Panc1 (cell line): Measurements from ENCODE around the gene MYEOV. TPM values are rescaled to one million over a fixed set of nuclear protein-coding genes. Genes with fewer than 3 reads are reported as not detected.
A peak's percentile ranks its signal among the peaks of the same experiment; 100 is the strongest.

Experiments
- ATAC-seq: fragments of 200-7000 bp; cut with Tn5 transposase; 2 replicates; pipeline ENCODE4 v1.9.1; 2020; ENCODE audit warnings: mild to moderate bottlenecking, moderate library complexity
- BruUV-seq: library from RNA; stranded (reverse); fragments of 400-500 nt; replicated peaks from 2 replicates; lab custom pipeline; 2021; lab: Mats Ljungman, UMichigan
- CTCF ChIA-PET: fragments of 300-600 bp; sonication (Branson Sonifier 250); formaldehyde crosslinking; loops from one replicate; lab custom pipeline; 2022; ENCODE audit warnings: antibody characterized with exemption; lab: Charles Lee
- POLR2A ChIA-PET: fragments of 300-600 bp; sonication (Branson Sonifier 250); formaldehyde crosslinking; loops from one replicate; lab custom pipeline; 2022; ENCODE audit warnings: antibody characterized with exemption; lab: Charles Lee
- DNase-seq: peaks from one replicate; pipeline ENCODE4 v3.0.0-alpha.2; 2010; ENCODE audit warnings: low read depth, low spot score
- H3K27ac ChIP-seq: 2 replicates; pipeline ENCODE4 v1.5.1; 2011; ENCODE audit warnings: mild to moderate bottlenecking, low read length, inconsistent platforms
- H3K27me3 ChIP-seq: fragments of 200-500 bp; sonication (Bioruptor generic); 2 replicates; pipeline ENCODE4 v1.6.0; 2014; ENCODE audit warnings: low read length, inconsistent platforms; ENCODE audit not compliant: control insufficient read depth, insufficient read depth
- H3K36me3 ChIP-seq: fragments of 200-500 bp; sonication (Bioruptor generic); 2 replicates; pipeline ENCODE4 v1.5.1; 2014; ENCODE audit warnings: inconsistent platforms, mild to moderate bottlenecking, low read length, moderate library complexity; ENCODE audit not compliant: control insufficient read depth, insufficient read depth
- H3K4me1 ChIP-seq: 2 replicates; pipeline ENCODE4 v1.5.1; 2011; ENCODE audit warnings: inconsistent platforms, mild to moderate bottlenecking, low read length, moderate library complexity; ENCODE audit not compliant: control insufficient read depth, insufficient read depth
- H3K4me3 ChIP-seq, 2 experiments: 2 replicates each; pipeline ENCODE4 v1.5.1; 2011 to 2012; ENCODE audit warnings: low read depth in 2 of 2, low read length in 2 of 2, mild to moderate bottlenecking in 2 of 2, inconsistent platforms in 1 of 2, moderate library complexity in 1 of 2
- H3K9me3 ChIP-seq: fragments of 200-500 bp; sonication (Bioruptor generic); 2 replicates; pipeline ENCODE4 v1.5.1; 2014; ENCODE audit warnings: low read depth, mild to moderate bottlenecking, inconsistent platforms, low read length, moderate library complexity; ENCODE audit not compliant: control insufficient read depth, insufficient read depth
- CTCF ChIP-seq: fragments of 450-650 bp; IDR thresholded peaks from 2 replicates; pipeline ENCODE4 v1.5.1; 2017; ENCODE audit warnings: mild to moderate bottlenecking
- POLR2AphosphoS5 ChIP-seq: IDR thresholded peaks from 2 replicates; pipeline ENCODE4 v1.6.1; 2012; ENCODE audit warnings: mild to moderate bottlenecking, low read depth, low read length, moderate library complexity
- REST ChIP-seq, 2 experiments: IDR thresholded peaks; 2 replicates each; pipeline ENCODE4 v1.6.1; 2011 to 2012; ENCODE audit warnings: low read depth in 2 of 2, control low read depth in 1 of 2, low read length in 1 of 2, mild to moderate bottlenecking in 1 of 2, moderate library complexity in 1 of 2; ENCODE audit not compliant: insufficient read depth in 1 of 2
- SIN3A ChIP-seq: IDR thresholded peaks from 2 replicates; pipeline ENCODE4 v1.6.1; 2012; ENCODE audit warnings: low read depth, mild to moderate bottlenecking, low read length, moderate library complexity, borderline replicate concordance; ENCODE audit not compliant: insufficient read depth
- TCF7L2 ChIP-seq: IDR thresholded peaks from 2 replicates; pipeline ENCODE4 v1.6.1; 2011; ENCODE audit warnings: mild to moderate bottlenecking, low read depth, low read length, inconsistent platforms
- in situ Hi-C: cut with HindIII; loops from 2 replicates; pipeline ENCODE4 v1.10.0; 2016; ENCODE audit warnings: low sequenced_read_pairs, low pct_unique_long_range_greater_than_20kb
- intact Hi-C: fragments of 100-400 bp; cut with micrococcal nuclease; formaldehyde crosslinking; loops from one replicate; pipeline ENCODE4 v1.10.0; 2022; ENCODE audit not compliant: unreplicated experiment
- total RNA-seq: library from RNA; stranded (reverse); gene quantifications from one replicate; pipeline ENCODE4 v1.2.1, GENCODE V29; 2021; ENCODE audit not compliant: unreplicated experiment

The MYEOV gene
- total RNA-seq, 1 experiment from 2014 or later = 69.8 TPM

GRCh38 chr11:69249311-69250185, 44.4 kb upstream of the MYEOV start:
- no TSS peak for BruUV-seq
- H3K4me1 ChIP-seq = no peaks in the 10 kb centered on the region
- intact Hi-C loops = no loop called here
- H3K4me3 ChIP-seq = no peak overlapping the region
- H3K27ac ChIP-seq = no peak overlapping the region
- DNase-seq = no peak
- H3K27me3 ChIP-seq = no peaks in the 10 kb centered on the region
- ChIA-PET CTCF (no interaction called here), POLR2A (interaction anchor here (0.7 kb wide), 1 partner anchor 127 kb away, joined by 3 read pairs; no protein-coding TSS in a partner anchor)
- in situ Hi-C loops = no loop called here
- no peaks in the 10 kb centered on the region for H3K36me3 ChIP-seq
- H3K9me3 ChIP-seq = 0 out of 2 replicates have a peak, but pooled peaks cover 3% of the 10 kb centered on the region
- TF ChIP-seq POLR2AphosphoS5 (no peak), CTCF (no peak), SIN3A (no peak), REST (IDR thresholded peaks at IDR 0.05; ENCODE audit: insufficient read depth in 1 of 2, low read depth in 2 of 2, low read length in 1 of 2) (no peak), TCF7L2 (no peak)
- 0 out of 2 replicates have a peak, but pooled peaks have one; percentile 14 for ATAC-seq

- Histone ChIP-seq H3K4me3 (no peak overlapping the region), H3K36me3 (no peaks in the 10 kb centered on the region), H3K4me1 (no peaks in the 10 kb centered on the region), H3K9me3 (0 out of 2 replicates have a peak, but pooled peaks cover 3% of the 10 kb centered on the region), H3K27me3 (no peaks in the 10 kb centered on the region), H3K27ac (no peak overlapping the region)
- no peak for DNase-seq
- ATAC-seq = no peak
- no peak for TF ChIP-seq POLR2AphosphoS5
- TF ChIP-seq TCF7L2 = no peak
- TF ChIP-seq CTCF = no peak
- TF ChIP-seq REST (IDR thresholded peaks at IDR 0.05; ENCODE audit: insufficient read depth in 1 of 2, low read depth in 2 of 2, low read length in 1 of 2) = no peak
- no peak for TF ChIP-seq SIN3A
- BruUV-seq = no TSS peak
- intact Hi-C loops = no loop called here
- CTCF ChIA-PET = no interaction called here
- POLR2A ChIA-PET = no interaction called here
- in situ Hi-C loops = no loop called here
Observed at GRCh38 chr11:69250186-69251056, 43.5 kb upstream of the MYEOV start.
